CD4-positive, alpha-beta T cell treated with Interferon gamma for 1 hour (primary cell): ENCODE measurements around the gene PSORS1C2.
A peak's percentile ranks its signal among the peaks of the same experiment; 100 is the strongest.

Experiments
- DNase-seq: peaks from one replicate; pipeline ENCODE4 v3.0.0-alpha.2; 2020

PSORS1C2 gene

GRCh38 chr6:31112478-31112877, 26.4 kb downstream of the PSORS1C2 start, which contains the start of gene C6orf15:
C6orf15 (minus strand) TSS chr6:31112575; CDS start chr6:31112555, 20 bp downstream.
- DNase-seq = no peak

GRCh38 chr6:31111712-31112111, 27.2 kb downstream of the PSORS1C2 start:
- no peak for DNase-seq

- no peak for DNase-seq
These were observed 27.9 kb downstream of the PSORS1C2 start for GRCh38 chr6:31110825-31111582.

- no peak for DNase-seq
These were observed 31.8 kb downstream of the PSORS1C2 start for GRCh38 chr6:31107052-31107451.

GRCh38 chr6:31103136-31103535, 35.7 kb downstream of the PSORS1C2 start:
- no peak for DNase-seq

- DNase-seq = no peak
These were observed 40.4 kb downstream of the PSORS1C2 start for GRCh38 chr6:31098449-31098938.

GRCh38 chr6:31096656-31097055, 42.2 kb downstream of the PSORS1C2 start:
- no peak for DNase-seq

GRCh38 chr6:31096215-31096614, 42.7 kb downstream of the PSORS1C2 start:
- DNase-seq = no peak

- DNase-seq = peak; percentile 23
These were observed 44.4 kb downstream of the PSORS1C2 start for GRCh38 chr6:31094389-31094881.

- no peak for DNase-seq
These were observed 45.9 kb downstream of the PSORS1C2 start for GRCh38 chr6:31092769-31093505.

- DNase-seq = no peak
These were observed 46.6 kb downstream of the PSORS1C2 start for GRCh38 chr6:31092238-31092637.

- DNase-seq = no peak
These were observed 47.2 kb downstream of the PSORS1C2 start for GRCh38 chr6:31091680-31092079.

GRCh38 chr6:31090973-31091364, 47.9 kb downstream of the PSORS1C2 start:
- DNase-seq = no peak

GRCh38 chr6:31090275-31090972, 48.4 kb downstream of the PSORS1C2 start:
- DNase-seq = no peak
